ENCODE data around the gene RBM38.

DNA sequence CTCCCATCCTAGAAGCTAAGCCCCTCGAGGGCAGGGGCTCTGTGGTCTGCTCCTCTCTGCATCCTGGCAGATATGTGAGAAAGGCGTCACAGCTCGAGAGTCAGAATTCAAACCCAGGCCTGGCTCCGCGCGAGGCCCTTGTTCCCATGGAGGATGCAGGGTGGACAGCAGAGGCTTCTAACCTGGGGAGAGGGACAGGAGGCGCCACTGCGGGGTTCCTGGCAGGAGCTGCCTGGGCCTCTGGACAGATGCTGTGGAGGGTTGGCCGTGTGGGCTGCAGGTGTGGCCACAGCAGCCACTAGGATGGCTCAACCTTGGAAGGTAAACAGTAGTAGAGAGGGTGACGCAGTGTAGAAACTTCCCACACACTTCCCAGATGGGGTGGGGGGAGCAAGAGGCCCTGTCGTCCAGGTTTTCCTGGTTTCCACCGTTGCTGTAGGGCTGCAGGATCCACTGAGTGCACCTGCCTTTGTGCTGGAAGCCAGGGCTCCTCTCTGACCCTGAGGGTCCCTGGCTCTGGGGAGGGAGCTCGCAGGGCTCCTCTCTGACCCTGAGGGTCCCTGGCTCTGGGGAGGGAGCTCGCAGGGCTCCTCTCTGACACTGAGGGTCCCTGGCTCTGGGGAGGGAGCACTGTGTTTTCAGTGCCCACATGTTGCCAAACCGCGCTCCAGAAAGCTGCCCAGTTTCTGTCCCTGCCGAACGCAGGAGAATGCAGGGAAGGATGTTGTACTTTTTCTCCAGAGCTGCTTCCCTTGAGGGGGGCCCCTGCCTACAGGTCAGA lies 14.2 kb downstream of the RBM38 start:
- TF ChIP-seq CTCF (IDR thresholded peaks at IDR 0.05) (no peak), POLR2A (IDR thresholded peaks at IDR 0.05) (no peak)

Data from lower leg skin (tissue), 3 donors.